Trophoblast cell (in vitro differentiated cells and primary cell): ENCODE measurements around the gene SLC6A8.
"Not testable (repeated sequence)": the region's sequence is repeated elsewhere in the genome, so short reads cannot be mapped to it uniquely, and the experiment has no call there.

Source experiments
- DNase-seq, 2 donors: peaks; one replicate each; pipeline ENCODE4 v3.0.0-alpha.2; 2016
- H2AFZ ChIP-seq: 2 replicates; pipeline ENCODE4 v1.6.1; 2013; ENCODE audit warnings: low read length, moderate library complexity, mild to moderate bottlenecking; ENCODE audit not compliant: insufficient read depth, poor library complexity
- H2AK5ac ChIP-seq: 2 replicates; pipeline ENCODE4 v1.6.1; 2013; ENCODE audit warnings: mild to moderate bottlenecking, low read length
- H2BK120ac ChIP-seq: 2 replicates; pipeline ENCODE4 v1.6.1; 2013; ENCODE audit warnings: low read length, mild to moderate bottlenecking, moderate library complexity; ENCODE audit not compliant: insufficient read depth, poor library complexity
- H2BK12ac ChIP-seq: 2 replicates; pipeline ENCODE4 v1.6.1; 2013; ENCODE audit warnings: mild to moderate bottlenecking, low read length, moderate library complexity
- H2BK5ac ChIP-seq: 2 replicates; pipeline ENCODE4 v1.6.1; 2013; ENCODE audit warnings: low read length, low read depth, moderate library complexity, mild to moderate bottlenecking; ENCODE audit not compliant: poor library complexity
- H3K14ac ChIP-seq: 2 replicates; pipeline ENCODE4 v1.6.1; 2013; ENCODE audit warnings: mild to moderate bottlenecking, low read length
- H3K18ac ChIP-seq: 2 replicates; pipeline ENCODE4 v1.6.1; 2013; ENCODE audit warnings: mild to moderate bottlenecking, low read length
- H3K23ac ChIP-seq: 2 replicates; pipeline ENCODE4 v1.6.1; 2013; ENCODE audit warnings: low read length
- H3K27ac ChIP-seq: 2 replicates; pipeline ENCODE4 v1.5.1; 2013; ENCODE audit warnings: low read depth, mild to moderate bottlenecking, inconsistent platforms, low read length, moderate library complexity
- H3K27me3 ChIP-seq: 2 replicates; pipeline ENCODE4 v1.6.1; 2013; ENCODE audit warnings: inconsistent platforms, mild to moderate bottlenecking, low read length, moderate library complexity; ENCODE audit not compliant: insufficient read depth
- H3K36me3 ChIP-seq, 2 experiments: 1 replicate in 1 of 2; 2 replicates in 1 of 2; pipeline ENCODE4 v1.6.1; 2013; ENCODE audit warnings: low read length in 2 of 2, mild to moderate bottlenecking in 2 of 2, moderate library complexity in 1 of 2; ENCODE audit not compliant: insufficient read depth in 2 of 2, control insufficient read depth in 1 of 2
- H3K4ac ChIP-seq: 2 replicates; pipeline ENCODE4 v1.6.1; 2013; ENCODE audit warnings: low read depth, mild to moderate bottlenecking, low read length, moderate library complexity
- H3K4me1 ChIP-seq, 2 experiments: 1 replicate in 1 of 2; 2 replicates in 1 of 2; pipeline ENCODE4 v1.6.1; 2013; ENCODE audit warnings: low read length in 2 of 2, mild to moderate bottlenecking in 2 of 2, moderate library complexity in 1 of 2; ENCODE audit not compliant: insufficient read depth in 2 of 2, control insufficient read depth in 1 of 2
- H3K4me2 ChIP-seq: 2 replicates; pipeline ENCODE4 v1.6.1; 2013; ENCODE audit warnings: inconsistent platforms, mild to moderate bottlenecking, low read length, moderate library complexity
- H3K4me3 ChIP-seq: 2 replicates; pipeline ENCODE4 v1.5.1; 2013; ENCODE audit warnings: mild to moderate bottlenecking, low read depth, low read length, inconsistent platforms
- H3K79me1 ChIP-seq: one replicate; pipeline ENCODE4 v1.6.1; 2013; ENCODE audit warnings: low read length
- H3K79me2 ChIP-seq: 2 replicates; pipeline ENCODE4 v1.6.1; 2013; ENCODE audit warnings: low read length, mild to moderate bottlenecking; ENCODE audit not compliant: control insufficient read depth, insufficient read depth, poor library complexity
- H3K9ac ChIP-seq: 2 replicates; pipeline ENCODE4 v1.6.1; 2013; ENCODE audit warnings: mild to moderate bottlenecking, low read length
- H3K9me3 ChIP-seq: 2 replicates; pipeline ENCODE4 v1.6.1; 2013; ENCODE audit warnings: low read depth, mild to moderate bottlenecking, control low read depth, inconsistent platforms, low read length; ENCODE audit not compliant: insufficient read depth
- H4K12ac ChIP-seq: 2 replicates; pipeline ENCODE4 v1.6.1; 2013; ENCODE audit warnings: low read depth, mild to moderate bottlenecking, low read length, moderate library complexity
- H4K8ac ChIP-seq: 2 replicates; pipeline ENCODE4 v1.6.1; 2013; ENCODE audit warnings: low read depth, mild to moderate bottlenecking, low read length, moderate library complexity
- H4K91ac ChIP-seq: one replicate; pipeline ENCODE4 v1.6.1; 2013; ENCODE audit warnings: low read depth, mild to moderate bottlenecking, low read length, moderate library complexity
- WGBS: extraction: QIAGEN DNeasy Blood & Tissue Kit; methylation state at CpG from one replicate; pipeline ENCODE4 v1.1.7; 2013; ENCODE audit warnings: missing lambda C conversion rate; ENCODE audit not compliant: insufficient read length, insufficient coverage; ENCODE audit errors: extremely low coverage; 5-methylcytosine and 5-hydroxymethylcytosine counted together

SLC6A8 gene

GRCh38 chrX:153727123-153727931 is 39.6 kb downstream of the SLC6A8 start:
- Histone ChIP-seq H2BK12ac (peak overlapping the region; percentile 31), H4K91ac (peak overlapping the region; percentile 7), H2BK120ac (no peak overlapping the region), H3K18ac (peak overlapping the region; percentile 25), H4K8ac (no peak overlapping the region), H3K79me2 (peaks cover 14% of the 10 kb centered on the region), H3K27ac (peak overlapping the region; percentile 88), H3K79me1 (peaks cover 37% of the 10 kb centered on the region), H2AFZ (no peak overlapping the region), H3K23ac (no peak overlapping the region), H3K14ac (peak overlapping the region; percentile 38), H3K4me2 (peak overlapping the region; percentile 29), H3K9me3 (no peaks in the 10 kb centered on the region), H3K4me1 (peaks cover 31% of the 10 kb centered on the region in 2 experiments), H3K4ac (no peak overlapping the region), H2BK5ac (no peak overlapping the region), H3K9ac (no peak overlapping the region), H3K27me3 (no peaks in the 10 kb centered on the region), H2AK5ac (peak overlapping the region; percentile 20), H3K4me3 (no peak overlapping the region), H4K12ac (no peak overlapping the region), H3K36me3 (no peaks in the 10 kb centered on the region)
- no CpG with 5 or more reads among the region's 23 CpGs for WGBS
- DNase-seq: peak in 1 of 2 donors; percentile 46

GRCh38 chrX:153728095-153728494 is 40.4 kb downstream of the SLC6A8 start:
- Histone ChIP-seq H2AK5ac (peak overlapping the region; percentile 40), H3K4me2 (no peak overlapping the region), H2BK5ac (no peak overlapping the region), H3K27me3 (no peaks in the 10 kb centered on the region), H3K79me1 (peaks cover 37% of the 10 kb centered on the region), H3K23ac (no peak overlapping the region), H3K4me3 (no peak overlapping the region), H3K4me1 (peaks cover 26% of the 10 kb centered on the region in 2 experiments), H3K9ac (no peak overlapping the region), H3K4ac (peak overlapping the region; percentile 12), H3K79me2 (peaks cover 11% of the 10 kb centered on the region), H3K9me3 (no peaks in the 10 kb centered on the region), H3K27ac (no peak overlapping the region), H2BK120ac (no peak overlapping the region), H4K91ac (no peak overlapping the region), H2BK12ac (no peak overlapping the region), H3K36me3 (no peaks in the 10 kb centered on the region), H3K14ac (no peak overlapping the region), H3K18ac (peak overlapping the region; percentile 15), H2AFZ (no peak overlapping the region), H4K8ac (no peak overlapping the region), H4K12ac (no peak overlapping the region)
- peak in 1 of 2 donors; percentile 27 for DNase-seq
- WGBS: no CpG with 5 or more reads among the region's 6 CpGs

- H3K27me3 ChIP-seq: no peaks in the 10 kb centered on the region
- no peak overlapping the region for H4K12ac ChIP-seq
- no peak overlapping the region for H3K4me2 ChIP-seq
- no peaks in the 10 kb centered on the region for H3K9me3 ChIP-seq
- WGBS: no CpG with 5 or more reads among the region's 23 CpGs
- no peaks in the 10 kb centered on the region for H3K36me3 ChIP-seq
- peaks cover 29% of the 10 kb centered on the region for H3K79me1 ChIP-seq
- H3K4ac ChIP-seq: no peak overlapping the region
- peaks cover 4% of the 10 kb centered on the region for H3K79me2 ChIP-seq
- no peak overlapping the region for H2BK12ac ChIP-seq
- H3K18ac ChIP-seq: no peak overlapping the region
- H3K9ac ChIP-seq: no peak overlapping the region
- no peak overlapping the region for H4K8ac ChIP-seq
- no peak overlapping the region for H4K91ac ChIP-seq
- H3K14ac ChIP-seq: no peak overlapping the region
- H2BK120ac ChIP-seq: no peak overlapping the region
- DNase-seq: peak; percentile 86 to 89
- no peak overlapping the region for H2BK5ac ChIP-seq
- no peak overlapping the region for H2AFZ ChIP-seq
- H3K4me1 ChIP-seq: peaks cover 26% of the 10 kb centered on the region in 2 experiments
- no peak overlapping the region for H3K23ac ChIP-seq
- no peak overlapping the region for H3K27ac ChIP-seq
- H2AK5ac ChIP-seq: no peak overlapping the region
- H3K4me3 ChIP-seq: no peak overlapping the region
These were observed 41.4 kb downstream of the SLC6A8 start for GRCh38 chrX:153728951-153729631.

GRCh38 chrX:153730115-153730514 is 42.4 kb downstream of the SLC6A8 start:
- Histone ChIP-seq H3K4me1 (peaks cover 22 to 23% of the 10 kb centered on the region in 2 experiments), H3K79me1 (peaks cover 25% of the 10 kb centered on the region)
- H3K18ac ChIP-seq, H4K8ac ChIP-seq, DNase-seq, H3K9me3 ChIP-seq, H2AK5ac ChIP-seq, H4K12ac ChIP-seq, H3K23ac ChIP-seq, H3K4me2 ChIP-seq, H2BK5ac ChIP-seq, H3K36me3 ChIP-seq, H3K27me3 ChIP-seq, H3K4ac ChIP-seq, H3K9ac ChIP-seq, H3K27ac ChIP-seq, H3K4me3 ChIP-seq, H4K91ac ChIP-seq, H3K14ac ChIP-seq, H2BK120ac ChIP-seq, H3K79me2 ChIP-seq, H2AFZ ChIP-seq, H2BK12ac ChIP-seq: not testable (repeated sequence)
- no CpG with 5 or more reads among the region's 23 CpGs for WGBS
